Stimulated activated CD4-positive, alpha-beta T cell treated with anti-CD3 and anti-CD28 coated beads, TNF-alpha, amount 100 ng/mL, for 1 hour (primary cell): Measurements from ENCODE around the gene TNS3.

Source experiments
- DNase-seq, 3 donors: peaks; one replicate each; pipeline ENCODE4 v3.0.0-alpha.2; 2020; ENCODE audit warnings: low read depth in 3 of 3, low spot score in 1 of 3

The TNS3 gene

GRCh38 chr7:47508389-47509380, 73.2 kb downstream of the TNS3 start:
- DNase-seq: no peak

- DNase-seq: no peak
Observed at GRCh38 chr7:47507522-47507921, 74.4 kb downstream of the TNS3 start.

- DNase-seq: no peak
Observed at GRCh38 chr7:47506382-47507339, 75.2 kb downstream of the TNS3 start.

GRCh38 chr7:47505312-47506007, 76.5 kb downstream of the TNS3 start:
- no peak for DNase-seq

- no peak for DNase-seq
Observed at GRCh38 chr7:47504551-47505311, 77.2 kb downstream of the TNS3 start.

- DNase-seq: no peak
Observed at GRCh38 chr7:47503281-47503680, 78.6 kb downstream of the TNS3 start.

- no peak for DNase-seq
Observed at GRCh38 chr7:47502240-47502877, 79.6 kb downstream of the TNS3 start.

- no peak for DNase-seq
Observed at GRCh38 chr7:47501406-47501805, 80.5 kb downstream of the TNS3 start.

- no peak for DNase-seq
Observed at GRCh38 chr7:47500103-47500563, 81.8 kb downstream of the TNS3 start.

GRCh38 chr7:47498229-47499056, 83.5 kb downstream of the TNS3 start:
- no peak for DNase-seq

- DNase-seq: no peak
Observed at GRCh38 chr7:47497367-47498096, 84.4 kb downstream of the TNS3 start.

GRCh38 chr7:47496666-47497065, 85.2 kb downstream of the TNS3 start:
- DNase-seq: no peak

- no peak for DNase-seq
Observed at GRCh38 chr7:47496056-47496665, 85.8 kb downstream of the TNS3 start.

- DNase-seq: no peak
Observed at GRCh38 chr7:47493976-47494911, 87.7 kb downstream of the TNS3 start.

GRCh38 chr7:47492716-47493325, 89.1 kb downstream of the TNS3 start:
- DNase-seq: no peak
